ENCODE measurements around the gene ZNF69. TPM values are rescaled to one million over a fixed set of nuclear protein-coding genes. Genes with fewer than 3 reads are reported as not detected.

The ZNF69 gene
- total and polyA plus RNA-seq, 2 of the 13 experiments (the other 11 are each of a cell fraction or from before 2014, with no cell fraction given): 9.6 to 21.0 TPM

GRCh38 chr19:11887611-11888531, at the start of gene ZNF69 (continued):
- TF ChIP-seq TEAD3 (CRISPR knock-in tag; optimal IDR thresholded peaks at IDR 0.05; ENCODE audit: borderline replicate concordance): peak; percentile 93
- peak; percentile 87 for TF ChIP-seq ZNF724P (CRISPR knock-in tag; IDR thresholded peaks at IDR 0.05; ENCODE audit: borderline replicate concordance)
- TF ChIP-seq PRPF4 (IDR thresholded peaks at IDR 0.05; ENCODE audit: low read depth, low read length, poor library complexity, severe bottlenecking): no peak
- 0 out of 2 replicates have a peak, but pooled peaks have one; percentile 34 for TF ChIP-seq NR2F2 (IDR thresholded peaks at IDR 0.05; ENCODE audit: borderline replicate concordance, low read depth)
- TF ChIP-seq DRAP1 (CRISPR knock-in tag; IDR thresholded peaks at IDR 0.05): peak; percentile 92
- peak; percentile 20; the same call in 1 of the 2 replicates for TF ChIP-seq ZNF709 (CRISPR knock-in tag; IDR thresholded peaks at IDR 0.05)
- TF ChIP-seq ZFP91 (CRISPR knock-in tag; IDR thresholded peaks at IDR 0.05; ENCODE audit: borderline replicate concordance): peak; percentile 92; the same call in 1 of the 2 replicates
- TF ChIP-seq RFXAP (CRISPR knock-in tag; IDR thresholded peaks at IDR 0.05; ENCODE audit: borderline replicate concordance): peak; percentile 16; the same call in 1 of the 2 replicates
- TF ChIP-seq HOXA7 (CRISPR knock-in tag; IDR thresholded peaks at IDR 0.05): no peak
- no peak for TF ChIP-seq ZNF34 (CRISPR knock-in tag; IDR thresholded peaks at IDR 0.05; ENCODE audit: borderline replicate concordance)
- TF ChIP-seq DMAP1 (CRISPR knock-in tag; IDR thresholded peaks at IDR 0.05): peak; percentile 71; the same call in 1 of the 2 replicates
- peak; percentile 78; the same call in 1 of the 2 replicates for TF ChIP-seq ZNF605 (CRISPR knock-in tag; IDR thresholded peaks at IDR 0.05)
- peak; percentile 20; the same call in 1 of the 2 replicates for TF ChIP-seq ZNF614 (CRISPR knock-in tag; IDR thresholded peaks at IDR 0.05; ENCODE audit: borderline replicate concordance)
- peak; percentile 81; the same call in 1 of the 2 replicates for TF ChIP-seq ZFP90 (CRISPR knock-in tag; IDR thresholded peaks at IDR 0.05; ENCODE audit: borderline replicate concordance)
- TF ChIP-seq SMAD1 (CRISPR knock-in tag; IDR thresholded peaks at IDR 0.05; ENCODE audit: borderline replicate concordance, low read depth): peak; percentile 66; the same call in 1 of the 2 replicates
- TF ChIP-seq ZNF768 (CRISPR knock-in tag; IDR thresholded peaks at IDR 0.05): peak; percentile 62; the same call in 1 of the 2 replicates
- TF ChIP-seq SNAPC5 (CRISPR knock-in tag; IDR thresholded peaks at IDR 0.05; ENCODE audit: borderline replicate concordance): 0 out of 2 replicates have a peak, but pooled peaks have one; percentile 21
- peak; percentile 54 for TF ChIP-seq XRCC5 (optimal IDR thresholded peaks at IDR 0.05; ENCODE audit: low read length)
- TF ChIP-seq ZSCAN9 (CRISPR knock-in tag; IDR thresholded peaks at IDR 0.05; ENCODE audit: borderline replicate concordance): peak; percentile 80
- 0 out of 2 replicates have a peak, but pooled peaks have one; percentile 59 for TF ChIP-seq ZNF33A (CRISPR knock-in tag; IDR thresholded peaks at IDR 0.05; ENCODE audit: borderline replicate concordance)
- peak; percentile 50; the same call in 1 of the 2 replicates for TF ChIP-seq ZSCAN12 (CRISPR knock-in tag; IDR thresholded peaks at IDR 0.05)
- peak; percentile 78 for TF ChIP-seq RBM39 (IDR thresholded peaks at IDR 0.05; ENCODE audit: low read depth, low read length, poor library complexity, severe bottlenecking)
- TF ChIP-seq ZNF431 (CRISPR knock-in tag; IDR thresholded peaks at IDR 0.05; ENCODE audit: borderline replicate concordance, low read depth): peak; percentile 63; the same call in 1 of the 2 replicates
- TF ChIP-seq ZNF337 (CRISPR knock-in tag; IDR thresholded peaks at IDR 0.05; ENCODE audit: borderline replicate concordance, low read depth): 0 out of 2 replicates have a peak, but pooled peaks have one; percentile 45
- peak; percentile 22; the same call in 1 of the 2 replicates for TF ChIP-seq SOX13 (IDR thresholded peaks at IDR 0.05)
- TF ChIP-seq SOX13 (CRISPR knock-in tag; conservative IDR thresholded peaks at IDR 0.05 in 1 of 2, IDR thresholded peaks at IDR 0.05 in 1 of 2): peak in 1 of 2 experiments; percentile 51; a peak in 2 of 4 replicates
- no peak for TF ChIP-seq MLLT10 (CRISPR knock-in tag; IDR thresholded peaks at IDR 0.05)
